ENCODE data around the gene PIGR. TPM values are rescaled to one million over a fixed set of nuclear protein-coding genes. Genes with fewer than 3 reads are reported as not detected.
A peak's percentile ranks its signal among the peaks of the same experiment; 100 is the strongest.

PIGR gene
- total and polyA plus RNA-seq, 9 of the 15 experiments (the other 6 are each of a cell fraction or from before 2014, with no cell fraction given) = 0.01 to 1.5 (median 0.03) TPM; not detected in 4

DNA sequence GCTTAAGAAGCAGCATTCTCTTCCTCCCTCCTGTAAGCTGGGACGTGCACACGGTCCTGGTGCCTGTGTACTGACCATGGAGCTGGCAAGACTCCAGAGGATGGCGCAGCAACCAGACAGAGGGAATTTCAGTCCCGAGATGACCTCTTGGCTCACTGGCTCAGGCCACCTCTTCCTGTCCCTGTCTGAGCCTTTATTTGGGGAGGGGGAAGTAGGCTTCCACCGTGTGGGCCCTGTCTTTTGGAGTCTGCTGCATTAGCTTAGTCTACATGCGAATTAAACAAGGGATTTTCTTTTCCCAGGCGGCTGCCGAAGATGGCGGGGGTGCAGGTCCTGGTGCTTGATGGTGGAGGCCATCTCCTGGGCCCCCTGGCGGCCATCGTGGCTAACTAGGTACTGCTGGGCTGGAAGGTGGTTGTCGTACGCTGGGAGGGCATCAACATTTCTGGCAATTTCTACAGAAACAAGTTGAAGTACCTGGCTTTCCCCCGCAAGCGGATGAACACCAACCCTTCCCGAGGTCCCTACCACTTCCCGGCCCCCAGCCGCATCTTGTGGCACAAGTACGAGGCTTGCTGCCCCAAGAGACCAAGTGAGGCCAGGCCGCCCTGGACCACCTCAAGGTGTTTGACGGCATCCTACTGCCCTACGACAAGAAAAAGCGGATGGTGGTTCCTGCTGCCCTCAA is 38.8 kb downstream of the PIGR start (continued):
- TF ChIP-seq, protein P1, sequence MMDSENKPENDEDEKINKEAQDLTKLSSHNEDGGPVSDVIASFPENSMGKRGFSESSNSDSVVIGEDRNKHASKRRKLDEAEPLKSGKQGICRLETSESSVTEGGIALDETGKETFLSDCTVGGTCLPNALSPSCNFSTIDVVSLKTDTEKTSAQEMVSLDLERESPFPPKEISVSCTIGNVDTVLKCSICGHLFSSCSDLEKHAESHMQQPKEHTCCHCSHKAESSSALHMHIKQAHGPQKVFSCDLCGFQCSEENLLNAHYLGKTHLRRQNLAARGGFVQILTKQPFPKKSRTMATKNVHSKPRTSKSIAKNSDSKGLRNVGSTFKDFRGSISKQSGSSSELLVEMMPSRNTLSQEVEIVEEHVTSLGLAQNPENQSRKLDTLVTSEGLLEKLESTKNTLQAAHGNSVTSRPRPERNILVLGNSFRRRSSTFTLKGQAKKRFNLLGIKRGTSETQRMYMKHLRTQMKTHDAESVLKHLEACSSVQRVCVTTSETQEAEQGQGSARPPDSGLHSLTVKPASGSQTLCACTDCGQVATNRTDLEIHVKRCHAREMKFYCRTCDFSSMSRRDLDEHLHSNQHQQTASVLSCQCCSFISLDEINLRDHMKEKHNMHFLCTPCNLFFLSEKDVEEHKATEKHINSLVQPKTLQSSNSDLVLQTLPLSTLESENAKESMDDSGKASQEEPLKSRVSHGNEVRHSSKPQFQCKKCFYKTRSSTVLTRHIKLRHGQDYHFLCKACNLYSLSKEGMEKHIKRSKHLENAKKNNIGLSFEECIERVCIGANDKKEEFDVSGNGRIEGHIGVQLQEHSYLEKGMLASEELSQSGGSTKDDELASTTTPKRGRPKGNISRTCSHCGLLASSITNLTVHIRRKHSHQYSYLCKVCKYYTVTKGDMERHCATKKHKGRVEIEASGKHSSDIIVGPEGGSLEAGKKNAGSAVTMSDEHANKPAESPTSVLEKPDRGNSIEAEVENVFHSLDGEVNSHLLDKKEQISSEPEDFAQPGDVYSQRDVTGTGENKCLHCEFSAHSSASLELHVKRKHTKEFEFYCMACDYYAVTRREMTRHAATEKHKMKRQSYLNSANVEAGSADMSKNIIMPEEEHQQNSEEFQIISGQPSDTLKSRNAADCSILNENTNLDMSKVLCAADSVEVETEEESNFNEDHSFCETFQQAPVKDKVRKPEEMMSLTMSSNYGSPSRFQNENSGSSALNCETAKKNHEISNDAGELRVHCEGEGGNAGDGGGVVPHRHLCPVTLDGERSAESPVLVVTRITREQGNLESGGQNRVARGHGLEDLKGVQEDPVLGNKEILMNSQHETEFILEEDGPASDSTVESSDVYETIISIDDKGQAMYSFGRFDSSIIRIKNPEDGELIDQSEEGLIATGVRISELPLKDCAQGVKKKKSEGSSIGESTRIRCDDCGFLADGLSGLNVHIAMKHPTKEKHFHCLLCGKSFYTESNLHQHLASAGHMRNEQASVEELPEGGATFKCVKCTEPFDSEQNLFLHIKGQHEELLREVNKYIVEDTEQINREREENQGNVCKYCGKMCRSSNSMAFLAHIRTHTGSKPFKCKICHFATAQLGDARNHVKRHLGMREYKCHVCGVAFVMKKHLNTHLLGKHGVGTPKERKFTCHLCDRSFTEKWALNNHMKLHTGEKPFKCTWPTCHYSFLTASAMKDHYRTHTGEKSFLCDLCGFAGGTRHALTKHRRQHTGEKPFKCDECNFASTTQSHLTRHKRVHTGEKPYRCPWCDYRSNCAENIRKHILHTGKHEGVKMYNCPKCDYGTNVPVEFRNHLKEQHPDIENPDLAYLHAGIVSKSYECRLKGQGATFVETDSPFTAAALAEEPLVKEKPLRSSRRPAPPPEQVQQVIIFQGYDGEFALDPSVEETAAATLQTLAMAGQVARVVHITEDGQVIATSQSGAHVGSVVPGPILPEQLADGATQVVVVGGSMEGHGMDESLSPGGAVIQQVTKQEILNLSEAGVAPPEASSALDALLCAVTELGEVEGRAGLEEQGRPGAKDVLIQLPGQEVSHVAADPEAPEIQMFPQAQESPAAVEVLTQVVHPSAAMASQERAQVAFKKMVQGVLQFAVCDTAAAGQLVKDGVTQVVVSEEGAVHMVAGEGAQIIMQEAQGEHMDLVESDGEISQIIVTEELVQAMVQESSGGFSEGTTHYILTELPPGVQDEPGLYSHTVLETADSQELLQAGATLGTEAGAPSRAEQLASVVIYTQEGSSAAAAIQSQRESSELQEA (IDR thresholded peaks at IDR 0.05; ENCODE audit: low read depth) = no peak
- no peak for TF ChIP-seq ZNF165 (CRISPR knock-in tag; IDR thresholded peaks at IDR 0.05; ENCODE audit: borderline replicate concordance)
- TF ChIP-seq, protein P2, sequence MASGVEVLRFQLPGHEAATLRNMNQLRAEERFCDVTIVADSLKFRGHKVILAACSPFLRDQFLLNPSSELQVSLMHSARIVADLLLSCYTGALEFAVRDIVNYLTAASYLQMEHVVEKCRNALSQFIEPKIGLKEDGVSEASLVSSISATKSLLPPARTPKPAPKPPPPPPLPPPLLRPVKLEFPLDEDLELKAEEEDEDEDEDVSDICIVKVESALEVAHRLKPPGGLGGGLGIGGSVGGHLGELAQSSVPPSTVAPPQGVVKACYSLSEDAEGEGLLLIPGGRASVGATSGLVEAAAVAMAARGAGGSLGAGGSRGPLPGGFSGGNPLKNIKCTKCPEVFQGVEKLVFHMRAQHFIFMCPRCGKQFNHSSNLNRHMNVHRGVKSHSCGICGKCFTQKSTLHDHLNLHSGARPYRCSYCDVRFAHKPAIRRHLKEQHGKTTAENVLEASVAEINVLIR (CRISPR knock-in tag; IDR thresholded peaks at IDR 0.05) = no peak
- no peak for TF ChIP-seq ZC3H11A (IDR thresholded peaks at IDR 0.05; ENCODE audit: low read depth, low read length)
- TF ChIP-seq NBN (IDR thresholded peaks at IDR 0.05; ENCODE audit: low read depth) = no peak
- TF ChIP-seq ZNF785 (CRISPR knock-in tag; IDR thresholded peaks at IDR 0.05) = no peak
- TF ChIP-seq, protein P3, sequence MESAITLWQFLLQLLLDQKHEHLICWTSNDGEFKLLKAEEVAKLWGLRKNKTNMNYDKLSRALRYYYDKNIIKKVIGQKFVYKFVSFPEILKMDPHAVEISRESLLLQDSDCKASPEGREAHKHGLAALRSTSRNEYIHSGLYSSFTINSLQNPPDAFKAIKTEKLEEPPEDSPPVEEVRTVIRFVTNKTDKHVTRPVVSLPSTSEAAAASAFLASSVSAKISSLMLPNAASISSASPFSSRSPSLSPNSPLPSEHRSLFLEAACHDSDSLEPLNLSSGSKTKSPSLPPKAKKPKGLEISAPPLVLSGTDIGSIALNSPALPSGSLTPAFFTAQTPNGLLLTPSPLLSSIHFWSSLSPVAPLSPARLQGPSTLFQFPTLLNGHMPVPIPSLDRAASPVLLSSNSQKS (CRISPR knock-in tag; IDR thresholded peaks at IDR 0.05) = no peak
- TF ChIP-seq BDP1 (IDR thresholded peaks at IDR 0.05; ENCODE audit: insufficient read depth, insufficient read length) = no peak
- no peak for TF ChIP-seq SMAD1 (IDR thresholded peaks at IDR 0.05; ENCODE audit: low read depth, low read length, partially characterized antibody)
- no peak for TF ChIP-seq GTF2A2 (tag; IDR thresholded peaks at IDR 0.05)
- TF ChIP-seq ZNF696 (CRISPR knock-in tag; conservative IDR thresholded peaks at IDR 0.05) = no peak
- no peak for TF ChIP-seq ZNF217 (CRISPR knock-in tag; IDR thresholded peaks at IDR 0.05)
- TF ChIP-seq XRCC4 (IDR thresholded peaks at IDR 0.05; ENCODE audit: extremely low read depth, insufficient read depth, insufficient read length) = no peak
- TF ChIP-seq, protein P4, sequence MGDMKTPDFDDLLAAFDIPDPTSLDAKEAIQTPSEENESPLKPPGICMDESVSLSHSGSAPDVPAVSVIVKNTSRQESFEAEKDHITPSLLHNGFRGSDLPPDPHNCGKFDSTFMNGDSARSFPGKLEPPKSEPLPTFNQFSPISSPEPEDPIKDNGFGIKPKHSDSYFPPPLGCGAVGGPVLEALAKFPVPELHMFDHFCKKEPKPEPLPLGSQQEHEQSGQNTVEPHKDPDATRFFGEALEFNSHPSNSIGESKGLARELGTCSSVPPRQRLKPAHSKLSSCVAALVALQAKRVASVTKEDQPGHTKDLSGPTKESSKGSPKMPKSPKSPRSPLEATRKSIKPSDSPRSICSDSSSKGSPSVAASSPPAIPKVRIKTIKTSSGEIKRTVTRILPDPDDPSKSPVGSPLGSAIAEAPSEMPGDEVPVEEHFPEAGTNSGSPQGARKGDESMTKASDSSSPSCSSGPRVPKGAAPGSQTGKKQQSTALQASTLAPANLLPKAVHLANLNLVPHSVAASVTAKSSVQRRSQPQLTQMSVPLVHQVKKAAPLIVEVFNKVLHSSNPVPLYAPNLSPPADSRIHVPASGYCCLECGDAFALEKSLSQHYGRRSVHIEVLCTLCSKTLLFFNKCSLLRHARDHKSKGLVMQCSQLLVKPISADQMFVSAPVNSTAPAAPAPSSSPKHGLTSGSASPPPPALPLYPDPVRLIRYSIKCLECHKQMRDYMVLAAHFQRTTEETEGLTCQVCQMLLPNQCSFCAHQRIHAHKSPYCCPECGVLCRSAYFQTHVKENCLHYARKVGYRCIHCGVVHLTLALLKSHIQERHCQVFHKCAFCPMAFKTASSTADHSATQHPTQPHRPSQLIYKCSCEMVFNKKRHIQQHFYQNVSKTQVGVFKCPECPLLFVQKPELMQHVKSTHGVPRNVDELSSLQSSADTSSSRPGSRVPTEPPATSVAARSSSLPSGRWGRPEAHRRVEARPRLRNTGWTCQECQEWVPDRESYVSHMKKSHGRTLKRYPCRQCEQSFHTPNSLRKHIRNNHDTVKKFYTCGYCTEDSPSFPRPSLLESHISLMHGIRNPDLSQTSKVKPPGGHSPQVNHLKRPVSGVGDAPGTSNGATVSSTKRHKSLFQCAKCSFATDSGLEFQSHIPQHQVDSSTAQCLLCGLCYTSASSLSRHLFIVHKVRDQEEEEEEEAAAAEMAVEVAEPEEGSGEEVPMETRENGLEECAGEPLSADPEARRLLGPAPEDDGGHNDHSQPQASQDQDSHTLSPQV (IDR thresholded peaks at IDR 0.05) = peak; percentile 36; the same call in 1 of the 2 replicates
